ENCODE measurements around the gene GJC1.
A peak's percentile ranks its signal among the peaks of the same experiment; 100 is the strongest.

Gene GJC1

GRCh38 chr17:44797802-44798201 is 32.3 kb downstream of the GJC1 start:
- DNase-seq: no peak

- DNase-seq: no peak
Observed at GRCh38 chr17:44796731-44797130, 33.4 kb downstream of the GJC1 start.

GRCh38 chr17:44795928-44796327 is 34.2 kb downstream of the GJC1 start:
- DNase-seq: no peak

- DNase-seq: no peak
Observed at GRCh38 chr17:44795421-44795820, 34.7 kb downstream of the GJC1 start.

- DNase-seq: no peak
Observed at GRCh38 chr17:44794851-44795413, 35.2 kb downstream of the GJC1 start.

- no peak for DNase-seq
Observed at GRCh38 chr17:44793885-44794842, 35.9 kb downstream of the GJC1 start.

- no peak for DNase-seq
Observed at GRCh38 chr17:44792276-44792675, 37.8 kb downstream of the GJC1 start.

GRCh38 chr17:44788139-44788538 is 41.9 kb downstream of the GJC1 start:
- no peak for DNase-seq

- DNase-seq: no peak
Observed at GRCh38 chr17:44787271-44787940, 42.7 kb downstream of the GJC1 start.

GRCh38 chr17:44786551-44787081 is 43.5 kb downstream of the GJC1 start:
- no peak for DNase-seq

- no peak for DNase-seq
Observed at GRCh38 chr17:44785921-44786320, 44.2 kb downstream of the GJC1 start.

GRCh38 chr17:44782326-44782850 is 47.7 kb downstream of the GJC1 start:
- no peak for DNase-seq

GRCh38 chr17:44781551-44782325 is 48.3 kb downstream of the GJC1 start:
- no peak for DNase-seq

GRCh38 chr17:44780845-44781480 is 49.1 kb downstream of the GJC1 start:
- DNase-seq: no peak

- no peak for DNase-seq
Observed at GRCh38 chr17:44780161-44780560, 49.9 kb downstream of the GJC1 start.

GRCh38 chr17:44779211-44780025 is 50.7 kb downstream of the GJC1 start:
- DNase-seq: peak; percentile 82

- no peak for DNase-seq
Observed at GRCh38 chr17:44778656-44779210, 51.4 kb downstream of the GJC1 start.

GRCh38 chr17:44777394-44778348 is 52.4 kb downstream of the GJC1 start:
- DNase-seq: no peak

- no peak for DNase-seq
Observed at GRCh38 chr17:44776628-44777393, 53.3 kb downstream of the GJC1 start.
